ENCODE measurements around the gene AIRE. TPM values are rescaled to one million over a fixed set of nuclear protein-coding genes. Genes with fewer than 3 reads are reported as not detected.

AIRE gene
- total RNA-seq, 1 donor from 2014 or later: not detected

- Mint-ChIP-seq H3K27ac (peak overlapping the region; percentile 96), H3K9me3 (ENCODE audit: low read depth) (no peaks in the 10 kb centered on the region), H3K4me1 (ENCODE audit: low read depth) (peaks cover 32% of the 10 kb centered on the region), H3K4me3 (ENCODE audit: low read depth) (peak overlapping the region; percentile 70), H3K36me3 (ENCODE audit: insufficient read depth) (peaks cover 6% of the 10 kb centered on the region), H3K27me3 (no peaks in the 10 kb centered on the region)
- peak; percentile 22 for DNase-seq (ENCODE audit: low spot score, unreplicated experiment)
- peak; percentile 27 for TF ChIP-seq CTCF (IDR thresholded peaks at IDR 0.05; ENCODE audit: unreplicated experiment)
Measured at GRCh38 chr21:44303490-44303981, 17.9 kb downstream of the AIRE start.

GRCh38 chr21:44304011-44304616 lies 18.4 kb downstream of the AIRE start:
- H3K4me3 Mint-ChIP-seq (ENCODE audit: low read depth): peak overlapping the region; percentile 70
- no peak for TF ChIP-seq CTCF (IDR thresholded peaks at IDR 0.05; ENCODE audit: unreplicated experiment)
- H3K27ac Mint-ChIP-seq: peak overlapping the region; percentile 96
- H3K27me3 Mint-ChIP-seq: no peaks in the 10 kb centered on the region
- H3K4me1 Mint-ChIP-seq (ENCODE audit: low read depth): peaks cover 32% of the 10 kb centered on the region
- DNase-seq (ENCODE audit: low spot score, unreplicated experiment): no peak
- no peaks in the 10 kb centered on the region for H3K9me3 Mint-ChIP-seq (ENCODE audit: low read depth)
- H3K36me3 Mint-ChIP-seq (ENCODE audit: insufficient read depth): peaks cover 6% of the 10 kb centered on the region

- H3K36me3 Mint-ChIP-seq (ENCODE audit: insufficient read depth): peaks cover 6% of the 10 kb centered on the region
- peak overlapping the region; percentile 47 for H3K4me3 Mint-ChIP-seq (ENCODE audit: low read depth)
- peak; percentile 50 for DNase-seq (ENCODE audit: low spot score, unreplicated experiment)
- no peaks in the 10 kb centered on the region for H3K9me3 Mint-ChIP-seq (ENCODE audit: low read depth)
- peaks cover 30% of the 10 kb centered on the region for H3K4me1 Mint-ChIP-seq (ENCODE audit: low read depth)
- TF ChIP-seq CTCF (IDR thresholded peaks at IDR 0.05; ENCODE audit: unreplicated experiment): peak; percentile 73
- peak overlapping the region; percentile 75 for H3K27ac Mint-ChIP-seq
- no peaks in the 10 kb centered on the region for H3K27me3 Mint-ChIP-seq
Measured at GRCh38 chr21:44304877-44305293, 19.2 kb downstream of the AIRE start.

- Mint-ChIP-seq H3K27ac (no peak overlapping the region), H3K4me1 (ENCODE audit: low read depth) (peaks cover 30% of the 10 kb centered on the region), H3K27me3 (no peaks in the 10 kb centered on the region), H3K9me3 (ENCODE audit: low read depth) (no peaks in the 10 kb centered on the region), H3K36me3 (ENCODE audit: insufficient read depth) (peaks cover 6% of the 10 kb centered on the region), H3K4me3 (ENCODE audit: low read depth) (no peak overlapping the region)
- no peak for TF ChIP-seq CTCF (IDR thresholded peaks at IDR 0.05; ENCODE audit: unreplicated experiment)
- no peak for DNase-seq (ENCODE audit: low spot score, unreplicated experiment)
Measured at GRCh38 chr21:44305691-44306090, 20.0 kb downstream of the AIRE start.

- no peak for DNase-seq (ENCODE audit: low spot score, unreplicated experiment)
- no peak for TF ChIP-seq CTCF (IDR thresholded peaks at IDR 0.05; ENCODE audit: unreplicated experiment)
- peak overlapping the region; percentile 37 for H3K27ac Mint-ChIP-seq
- H3K27me3 Mint-ChIP-seq: no peaks in the 10 kb centered on the region
- H3K36me3 Mint-ChIP-seq (ENCODE audit: insufficient read depth): peaks cover 11% of the 10 kb centered on the region
- H3K4me1 Mint-ChIP-seq (ENCODE audit: low read depth): peaks cover 27% of the 10 kb centered on the region
- H3K9me3 Mint-ChIP-seq (ENCODE audit: low read depth): no peaks in the 10 kb centered on the region
- H3K4me3 Mint-ChIP-seq (ENCODE audit: low read depth): no peak overlapping the region
Measured at GRCh38 chr21:44306936-44307704, 21.4 kb downstream of the AIRE start.

Data from progenitor cell of endocrine pancreas (in vitro differentiated cells).